GM18907 (cell line): ENCODE results near the gene UMOD.
"Not testable (repeated sequence)": the region's sequence is repeated elsewhere in the genome, so short reads cannot be mapped to it uniquely, and the experiment has no call there.

Experiments
- ATAC-seq: cut with Tn5 transposase; IDR thresholded peaks from one replicate; pipeline ENCODE4 v1.9.1; 2021; ENCODE audit warnings: mild to moderate bottlenecking, moderate library complexity; ENCODE audit not compliant: unreplicated experiment

Gene UMOD

GRCh38 chr16:20321671-20322070, 30.8 kb downstream of the UMOD start:
- ATAC-seq: no peak

GRCh38 chr16:20321051-20321450, 31.5 kb downstream of the UMOD start:
- not testable (repeated sequence) for ATAC-seq

- ATAC-seq: no peak
Measured at GRCh38 chr16:20320592-20320991, 31.9 kb downstream of the UMOD start.

GRCh38 chr16:20320178-20320577, 32.3 kb downstream of the UMOD start:
- ATAC-seq: no peak

GRCh38 chr16:20319406-20319805, 33.1 kb downstream of the UMOD start:
- no peak for ATAC-seq

GRCh38 chr16:20318437-20318836, 34.1 kb downstream of the UMOD start:
- ATAC-seq: no peak

- no peak for ATAC-seq
Measured at GRCh38 chr16:20318006-20318405, 34.5 kb downstream of the UMOD start.

GRCh38 chr16:20317117-20317516, 35.4 kb downstream of the UMOD start:
- no peak for ATAC-seq

GRCh38 chr16:20316715-20317114, 35.8 kb downstream of the UMOD start:
- no peak for ATAC-seq

GRCh38 chr16:20315764-20316163, 36.8 kb downstream of the UMOD start:
- no peak for ATAC-seq

GRCh38 chr16:20314575-20314974, 37.9 kb downstream of the UMOD start:
- ATAC-seq: no peak

- ATAC-seq: no peak
Measured at GRCh38 chr16:20313741-20314140, 38.8 kb downstream of the UMOD start.

GRCh38 chr16:20312536-20313095, 39.9 kb downstream of the UMOD start:
- not testable (repeated sequence) for ATAC-seq

GRCh38 chr16:20311548-20311947, 41.0 kb downstream of the UMOD start:
- ATAC-seq: no peak

GRCh38 chr16:20310421-20311395, 41.8 kb downstream of the UMOD start:
- no peak for ATAC-seq

- no peak for ATAC-seq
Measured at GRCh38 chr16:20309786-20310185, 42.7 kb downstream of the UMOD start.

GRCh38 chr16:20308801-20309590, 43.5 kb downstream of the UMOD start:
- no peak for ATAC-seq

GRCh38 chr16:20308266-20308665, 44.2 kb downstream of the UMOD start:
- no peak for ATAC-seq

- no peak for ATAC-seq
Measured at GRCh38 chr16:20307791-20308190, 44.7 kb downstream of the UMOD start.

- no peak for ATAC-seq
Measured at GRCh38 chr16:20307240-20307671, 45.3 kb downstream of the UMOD start.

GRCh38 chr16:20306401-20306800, 46.1 kb downstream of the UMOD start:
- ATAC-seq: no peak
